C4-2B (cell line): ENCODE measurements around the gene ARHGEF28.

ENCODE experiments used
- CTCF ChIP-seq: fragments of 450-650 bp; conservative IDR thresholded peaks from 2 replicates; pipeline ENCODE4 v1.5.1; 2017; ENCODE audit warnings: mild to moderate bottlenecking
- ZFX ChIP-seq: fragments of 450-650 bp; IDR thresholded peaks from 2 replicates; pipeline ENCODE4 v1.6.1; 2017

- no peak for TF ChIP-seq CTCF
- no peak for TF ChIP-seq ZFX
Measured at GRCh38 chr5:73605223-73606087, 20.5 kb upstream of the ARHGEF28 start.
